ENCODE results near the gene SMAD7.

The SMAD7 gene

GRCh38 chr18:48959921-48960920 lies 9.5 kb upstream of the SMAD7 start:
- no peak for DNase-seq

GRCh38 chr18:48959551-48959920 lies 8.8 kb upstream of the SMAD7 start:
- DNase-seq = no peak

GRCh38 chr18:48958951-48959350 lies 8.2 kb upstream of the SMAD7 start:
- DNase-seq = no peak

DNA sequence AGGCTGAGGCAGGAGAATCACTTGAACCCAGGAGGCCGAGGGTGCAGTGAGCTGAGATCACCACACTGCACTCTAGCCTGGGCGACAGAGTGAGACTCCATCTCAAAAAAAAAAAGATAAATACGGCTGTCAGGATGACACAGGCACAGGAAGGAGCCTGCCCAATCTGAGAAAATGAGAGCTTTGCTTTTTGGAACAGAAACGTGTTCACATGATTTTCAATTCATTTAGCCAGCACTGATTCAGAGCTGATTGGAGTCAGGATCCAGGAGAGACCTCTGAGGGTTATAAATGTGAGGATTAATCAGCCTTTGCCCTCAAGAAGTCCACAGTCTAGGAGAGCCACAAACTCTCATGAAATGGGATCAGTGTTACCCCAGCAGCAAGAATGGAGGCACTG lies 6.9 kb upstream of the SMAD7 start:
- no peak for DNase-seq

DNA sequence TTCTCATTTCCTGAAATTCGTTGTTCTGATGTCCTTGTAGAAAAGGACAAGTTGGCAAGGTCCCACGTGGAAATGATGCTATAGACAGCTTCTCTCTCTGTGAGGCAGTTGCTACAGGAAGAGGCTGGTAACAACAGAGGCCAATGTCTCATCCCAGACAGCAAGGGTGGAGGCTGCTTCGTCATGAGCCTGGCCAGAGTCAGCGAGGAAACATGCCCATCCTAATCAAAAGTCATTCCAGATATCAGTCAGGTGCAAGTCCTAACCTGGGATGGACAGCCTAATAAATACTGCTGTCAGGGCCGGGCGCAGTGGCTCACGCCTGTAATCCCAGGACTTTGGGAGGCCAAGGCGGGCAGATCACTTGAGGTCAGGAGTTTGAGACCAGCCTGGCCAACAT lies 6.4 kb upstream of the SMAD7 start:
- DNase-seq = no peak

GRCh38 chr18:48956356-48956755 lies 5.6 kb upstream of the SMAD7 start:
- no peak for DNase-seq

- DNase-seq = no peak
Observed at GRCh38 chr18:48955830-48956261, 5.1 kb upstream of the SMAD7 start.

- DNase-seq = no peak
Observed at GRCh38 chr18:48954886-48955819, 4.4 kb upstream of the SMAD7 start.

GRCh38 chr18:48953104-48953706 lies 2.4 kb upstream of the SMAD7 start:
- DNase-seq = no peak

- DNase-seq = peak; percentile 70
Observed at GRCh38 chr18:48952287-48953103, 1.7 kb upstream of the SMAD7 start.

- DNase-seq = peak; percentile 91
Observed at GRCh38 chr18:48951448-48952286, 902 bp upstream of the SMAD7 start.

DNA sequence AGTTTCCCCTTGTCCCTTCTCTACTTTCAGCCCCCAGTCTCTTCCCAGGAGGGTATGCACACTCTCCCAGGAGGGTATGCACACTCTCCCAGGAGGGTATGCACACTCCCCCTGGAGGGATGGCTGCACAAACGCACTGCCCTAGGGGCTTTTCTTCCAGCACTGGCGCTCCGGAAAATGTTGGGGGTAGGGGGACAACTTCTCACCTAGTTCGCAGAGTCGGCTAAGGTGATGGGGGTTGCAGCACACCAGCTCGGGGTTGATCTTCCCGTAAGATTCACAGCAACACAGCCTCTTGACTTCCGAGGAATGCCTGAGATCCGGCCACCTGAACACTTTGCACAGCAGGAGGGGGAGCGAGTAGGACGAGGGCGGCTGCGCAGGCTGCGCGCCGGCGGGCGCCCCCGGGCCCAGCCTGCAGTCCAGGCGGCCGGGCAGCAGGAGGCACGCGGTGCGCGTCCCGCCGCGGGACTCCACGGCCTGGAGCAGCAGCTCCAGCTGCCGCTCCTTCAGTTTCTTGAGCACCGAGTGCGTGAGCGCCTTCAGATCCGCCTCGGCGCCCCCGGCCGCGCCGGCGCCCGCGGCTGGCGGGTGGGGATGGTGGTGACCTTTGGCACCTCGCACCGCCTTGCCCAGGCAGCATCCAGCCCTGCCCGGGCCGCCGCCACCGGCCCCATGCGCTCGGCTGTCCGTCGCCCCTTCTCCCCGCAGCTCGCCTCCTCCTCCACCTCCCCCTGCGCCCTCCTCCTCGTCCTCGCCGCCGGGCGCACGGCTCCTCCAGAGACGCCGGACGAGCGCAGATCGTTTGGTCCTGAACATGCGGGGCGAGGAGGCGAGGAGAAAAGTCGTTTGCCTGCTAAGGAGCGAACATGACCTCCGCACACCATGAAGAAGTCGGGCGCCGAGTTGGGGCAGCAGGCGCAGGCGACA lies 894 bp downstream of the SMAD7 start:
- peak; percentile 49 for DNase-seq

- peak; percentile 64 for DNase-seq
Observed at GRCh38 chr18:48949050-48949605, 1.6 kb downstream of the SMAD7 start.

DNA sequence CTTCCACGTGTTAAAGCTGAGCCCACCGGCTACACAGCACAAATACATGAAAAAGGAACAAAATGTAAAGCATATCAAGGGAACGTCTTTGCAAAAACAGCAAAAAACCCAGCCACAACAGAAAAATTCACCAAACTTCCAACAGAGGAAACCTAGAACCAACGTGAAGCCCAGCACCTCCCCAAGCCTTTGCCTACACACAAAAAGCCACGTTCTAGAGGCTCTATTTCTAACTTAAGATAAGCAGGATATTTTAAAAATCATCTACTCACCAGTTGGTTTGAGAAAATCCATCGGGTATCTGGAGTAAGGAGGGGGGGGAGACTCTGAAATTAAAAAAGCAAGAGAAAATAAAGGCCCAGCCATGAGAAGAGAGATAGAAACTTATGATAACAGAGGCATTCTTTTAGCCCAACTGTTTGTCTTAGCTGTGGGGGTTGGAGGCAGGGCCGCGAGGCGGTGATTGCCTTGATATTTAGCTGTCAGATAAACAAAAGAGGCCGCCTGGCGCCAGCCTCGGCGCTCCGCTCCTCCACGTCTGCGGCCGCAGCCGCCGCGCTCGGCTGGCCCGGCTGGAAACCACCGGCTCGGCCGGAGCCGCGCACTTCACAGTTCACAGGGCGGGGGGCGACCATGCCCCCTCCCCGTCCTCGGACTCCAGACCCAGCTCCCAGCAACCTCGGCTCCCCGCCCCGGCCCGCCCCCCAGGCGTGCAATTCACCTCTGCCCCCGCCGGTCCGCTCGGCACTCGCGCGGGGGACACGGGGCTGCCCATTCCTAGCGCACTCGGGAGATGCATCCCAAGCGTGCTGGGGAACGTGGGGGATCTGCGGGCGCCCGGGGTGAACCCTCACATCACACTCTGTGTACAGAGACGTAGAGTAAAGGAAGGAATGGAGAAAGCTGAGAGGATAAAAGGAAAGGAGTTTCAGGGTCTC lies 2.4 kb downstream of the SMAD7 start:
- DNase-seq = peak; percentile 64

GRCh38 chr18:48947560-48947959 lies 3.2 kb downstream of the SMAD7 start:
- no peak for DNase-seq

GRCh38 chr18:48947092-48947491 lies 3.7 kb downstream of the SMAD7 start:
- DNase-seq = no peak

GRCh38 chr18:48946329-48946835 lies 4.4 kb downstream of the SMAD7 start:
- no peak for DNase-seq

DNA sequence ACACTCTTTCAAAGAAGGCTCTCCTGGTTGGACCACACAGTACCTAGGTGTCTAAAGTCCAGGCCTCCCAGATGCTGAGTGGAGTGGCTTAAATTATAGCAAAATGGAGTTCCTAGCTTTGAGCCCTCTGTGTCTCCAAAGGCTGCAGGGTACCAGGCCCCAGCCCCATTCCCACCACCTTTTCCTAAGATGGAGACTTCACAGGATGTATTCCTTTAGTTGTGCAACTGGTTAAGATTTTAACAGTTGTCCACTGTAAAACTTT lies 4.9 kb downstream of the SMAD7 start:
- DNase-seq = no peak

DNA sequence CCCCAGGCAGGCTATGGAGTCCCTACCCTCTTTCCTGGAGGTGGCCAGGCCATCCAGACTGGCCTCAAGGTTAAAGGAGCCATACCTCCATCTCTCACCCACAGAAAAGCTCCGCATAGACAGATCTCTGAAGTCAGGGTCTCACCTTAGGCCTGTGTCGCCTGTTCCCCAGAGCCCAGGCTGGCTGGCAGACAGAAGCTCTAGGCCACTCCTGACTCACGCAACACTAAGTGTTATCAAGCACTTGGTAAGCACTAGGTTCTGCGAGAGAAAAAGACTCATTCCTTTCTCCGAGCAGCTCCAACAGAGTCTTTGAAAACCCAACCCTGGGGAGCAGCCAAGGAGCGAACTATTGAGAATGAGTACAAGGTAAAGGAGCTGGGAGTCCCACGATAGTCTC lies 6.1 kb downstream of the SMAD7 start:
- no peak for DNase-seq
